Activated T-helper 1 cell treated with Interleukin-2 at 50 U/mL for 16 hours (primary cell): ENCODE measurements around the gene TMEM94.
"Not testable (repeated sequence)": the region's sequence is repeated elsewhere in the genome, so short reads cannot be mapped to it uniquely, and the experiment has no call there.

Experiments used
- DNase-seq: peaks from one replicate; pipeline ENCODE4 v3.0.0-alpha.2; 2020; ENCODE audit warnings: low read depth

TMEM94 gene

GRCh38 chr17:75477490-75477862 lies 21.0 kb downstream of the TMEM94 start:
- DNase-seq, result not testable (repeated sequence)

GRCh38 chr17:75478508-75478907 lies 22.1 kb downstream of the TMEM94 start:
- no peak for DNase-seq

- DNase-seq, result no peak
Observed at GRCh38 chr17:75480281-75480680, 23.8 kb downstream of the TMEM94 start.

GRCh38 chr17:75481194-75482068 lies 25.0 kb downstream of the TMEM94 start:
- DNase-seq, result no peak

- DNase-seq, result no peak
Observed at GRCh38 chr17:75482098-75482942, 25.9 kb downstream of the TMEM94 start.

GRCh38 chr17:75485688-75486087 lies 29.3 kb downstream of the TMEM94 start:
- no peak for DNase-seq

- DNase-seq, result no peak
Observed at GRCh38 chr17:75486151-75486550, 29.7 kb downstream of the TMEM94 start.

- no peak for DNase-seq
Observed at GRCh38 chr17:75486951-75487350, 30.5 kb downstream of the TMEM94 start.

- DNase-seq, result peak; percentile 17
Observed at GRCh38 chr17:75487351-75488070, 31.1 kb downstream of the TMEM94 start.

- DNase-seq, result no peak
Observed at GRCh38 chr17:75488693-75489510, 32.5 kb downstream of the TMEM94 start.

- DNase-seq, result no peak
Observed at GRCh38 chr17:75489511-75489955, 33.1 kb downstream of the TMEM94 start.

- no peak for DNase-seq
Observed at GRCh38 chr17:75490173-75490743, 33.8 kb downstream of the TMEM94 start.

- DNase-seq, result no peak
Observed at GRCh38 chr17:75490953-75491649, 34.7 kb downstream of the TMEM94 start.

- DNase-seq, result no peak
Observed at GRCh38 chr17:75491680-75492079, 35.2 kb downstream of the TMEM94 start.

GRCh38 chr17:75492555-75493168 lies 36.2 kb downstream of the TMEM94 start:
- no peak for DNase-seq

GRCh38 chr17:75493476-75494129 lies 37.2 kb downstream of the TMEM94 start:
- DNase-seq, result no peak

- no peak for DNase-seq
Observed at GRCh38 chr17:75494326-75494877, 38.0 kb downstream of the TMEM94 start.

- DNase-seq, result no peak
Observed at GRCh38 chr17:75496005-75496404, 39.6 kb downstream of the TMEM94 start.
